ENCODE measurements around the gene FAIM2.

Gene FAIM2

GRCh38 chr12:49854976-49855375 lies 48.7 kb downstream of the FAIM2 start:
- H3K4me3 ChIP-seq (ENCODE audit: low read depth, low read length): no peak overlapping the region
- in situ Hi-C loops (cut with HindIII; ENCODE audit: low sequenced_read_pairs): no loop called here
- TF ChIP-seq, protein P1, sequence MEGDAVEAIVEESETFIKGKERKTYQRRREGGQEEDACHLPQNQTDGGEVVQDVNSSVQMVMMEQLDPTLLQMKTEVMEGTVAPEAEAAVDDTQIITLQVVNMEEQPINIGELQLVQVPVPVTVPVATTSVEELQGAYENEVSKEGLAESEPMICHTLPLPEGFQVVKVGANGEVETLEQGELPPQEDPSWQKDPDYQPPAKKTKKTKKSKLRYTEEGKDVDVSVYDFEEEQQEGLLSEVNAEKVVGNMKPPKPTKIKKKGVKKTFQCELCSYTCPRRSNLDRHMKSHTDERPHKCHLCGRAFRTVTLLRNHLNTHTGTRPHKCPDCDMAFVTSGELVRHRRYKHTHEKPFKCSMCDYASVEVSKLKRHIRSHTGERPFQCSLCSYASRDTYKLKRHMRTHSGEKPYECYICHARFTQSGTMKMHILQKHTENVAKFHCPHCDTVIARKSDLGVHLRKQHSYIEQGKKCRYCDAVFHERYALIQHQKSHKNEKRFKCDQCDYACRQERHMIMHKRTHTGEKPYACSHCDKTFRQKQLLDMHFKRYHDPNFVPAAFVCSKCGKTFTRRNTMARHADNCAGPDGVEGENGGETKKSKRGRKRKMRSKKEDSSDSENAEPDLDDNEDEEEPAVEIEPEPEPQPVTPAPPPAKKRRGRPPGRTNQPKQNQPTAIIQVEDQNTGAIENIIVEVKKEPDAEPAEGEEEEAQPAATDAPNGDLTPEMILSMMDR (IDR thresholded peaks at IDR 0.05; ENCODE audit: low read depth, low read length): no peak
- DNase-seq (ENCODE audit: low read depth, low spot score): no peak

- no peak overlapping the region for H3K4me3 ChIP-seq (ENCODE audit: low read depth, low read length)
- TF ChIP-seq, protein P1 (IDR thresholded peaks at IDR 0.05; ENCODE audit: low read depth, low read length): no peak
- in situ Hi-C loops (cut with HindIII; ENCODE audit: low sequenced_read_pairs): no loop called here
- DNase-seq (ENCODE audit: low read depth, low spot score): no peak
Observed at GRCh38 chr12:49853671-49854070, 50.0 kb downstream of the FAIM2 start.

DNA sequence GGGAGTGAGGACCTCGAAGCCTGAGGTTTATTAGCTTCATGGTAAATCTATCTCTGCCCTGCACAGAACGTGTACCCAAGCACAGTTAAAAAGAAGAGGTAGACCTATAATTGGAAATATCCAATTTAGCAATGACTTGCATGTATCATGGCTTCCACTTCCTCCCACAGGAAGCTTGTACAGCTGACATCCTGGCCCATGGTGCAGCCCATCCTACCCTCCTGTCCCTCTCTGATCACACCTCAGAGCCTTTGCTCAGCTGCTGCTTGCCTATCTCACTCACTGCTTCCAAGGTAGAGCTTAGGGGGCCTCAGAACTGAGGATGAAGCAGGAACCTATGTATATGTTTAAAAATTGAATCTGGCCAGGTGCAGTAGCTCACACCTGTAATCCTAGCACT lies 56.5 kb downstream of the FAIM2 start:
- no peak for DNase-seq (ENCODE audit: low read depth, low spot score)
- in situ Hi-C loops (cut with HindIII; ENCODE audit: low sequenced_read_pairs): no loop called here
- TF ChIP-seq, protein P1 (IDR thresholded peaks at IDR 0.05; ENCODE audit: low read depth, low read length): no peak
- no peak overlapping the region for H3K4me3 ChIP-seq (ENCODE audit: low read depth, low read length)

GRCh38 chr12:49846032-49846431 lies 57.7 kb downstream of the FAIM2 start:
- no peak for DNase-seq (ENCODE audit: low read depth, low spot score)
- in situ Hi-C loops (cut with HindIII; ENCODE audit: low sequenced_read_pairs): no loop called here
- H3K4me3 ChIP-seq (ENCODE audit: low read depth, low read length): no peak overlapping the region
- TF ChIP-seq, protein P1 (IDR thresholded peaks at IDR 0.05; ENCODE audit: low read depth, low read length): no peak

DNA sequence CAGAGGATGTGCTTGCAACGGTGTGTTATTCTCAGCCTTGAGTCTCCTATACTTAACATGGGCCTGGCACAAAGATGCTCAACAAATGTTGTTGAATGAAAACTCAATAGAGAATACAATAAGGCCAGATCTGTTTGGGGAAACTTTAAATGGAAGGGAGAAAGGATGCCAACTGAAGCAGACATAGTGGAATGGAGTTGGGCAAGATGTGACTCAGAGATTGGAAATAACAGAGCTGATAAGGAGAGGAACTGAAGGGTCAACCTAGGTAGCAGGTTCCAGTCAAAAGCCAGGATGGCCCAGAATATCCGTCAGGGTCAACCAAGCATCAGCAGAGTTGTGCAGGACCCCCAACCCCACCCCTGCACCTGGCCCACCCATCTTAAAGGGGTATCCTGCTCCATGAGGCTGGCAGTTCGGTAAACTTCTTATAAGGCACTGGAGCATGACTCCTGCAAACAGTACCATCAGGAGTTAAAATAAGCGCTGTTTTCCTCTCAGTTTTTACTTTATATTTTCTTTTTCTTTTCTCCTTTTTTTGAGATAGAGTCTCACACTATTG lies 59.7 kb downstream of the FAIM2 start:
- H3K4me3 ChIP-seq (ENCODE audit: low read depth, low read length): no peak overlapping the region
- no peak for DNase-seq (ENCODE audit: low read depth, low spot score)
- TF ChIP-seq, protein P1 (IDR thresholded peaks at IDR 0.05; ENCODE audit: low read depth, low read length): no peak
- in situ Hi-C loops (cut with HindIII; ENCODE audit: low sequenced_read_pairs): no loop called here

DNA sequence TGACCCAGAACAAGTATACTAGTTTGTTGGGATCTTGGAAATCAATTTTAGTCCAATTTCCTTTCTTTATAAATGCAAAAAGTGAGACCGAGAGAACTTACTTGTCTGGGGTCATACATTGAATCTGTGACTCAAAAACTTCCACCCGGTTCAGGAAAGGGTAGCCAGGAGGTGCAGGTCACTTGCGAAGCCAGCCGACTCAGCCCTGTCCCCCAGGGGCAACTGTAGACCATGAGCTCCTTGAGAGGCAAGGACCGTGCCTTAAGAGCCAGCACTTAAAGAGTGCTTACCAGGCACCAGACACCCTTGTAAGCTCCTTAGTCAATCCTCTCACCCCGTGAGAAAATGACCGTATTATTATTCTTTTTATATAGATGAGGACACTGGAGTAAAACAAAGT lies 60.3 kb downstream of the FAIM2 start:
- H3K4me3 ChIP-seq (ENCODE audit: low read depth, low read length): peak overlapping the region; percentile 67
- TF ChIP-seq, protein P1 (IDR thresholded peaks at IDR 0.05; ENCODE audit: low read depth, low read length): no peak
- in situ Hi-C loops (cut with HindIII; ENCODE audit: low sequenced_read_pairs): no loop called here
- no peak for DNase-seq (ENCODE audit: low read depth, low spot score)

Data from astrocyte of the spinal cord (primary cell).